Measurements from ENCODE around the gene ASIP.
"Not testable (repeated sequence)": the region's sequence is repeated elsewhere in the genome, so short reads cannot be mapped to it uniquely, and the experiment has no call there.

Gene ASIP

GRCh38 chr20:34233687-34234086 lies 7.5 kb upstream of the ASIP start:
- Histone ChIP-seq H3K27ac (no peak overlapping the region), H3K4me3 (no peak overlapping the region), H4K20me1 (no peaks in the 10 kb centered on the region), H3K4me2 (no peak overlapping the region), H3K9ac (no peak overlapping the region), H3K4me1 (peaks cover 0 to 5% (median 0%) of the 10 kb centered on the region in 10 experiments; a peak in 1 of 20 replicates), H3K9me3 (replicated peaks in 1 of 11) (peaks cover 52 to 65% (median 60%) of the 10 kb centered on the region in 11 experiments), H3K27me3 (no peaks in the 10 kb centered on the region), H3K36me3 (no peaks in the 10 kb centered on the region)
- TF ChIP-seq Cebpa-rat (IDR thresholded peaks at IDR 0.05), result no peak

- no peak overlapping the region for H3K27ac ChIP-seq
- no peak for TF ChIP-seq Cebpa-rat (IDR thresholded peaks at IDR 0.05)
- no peak overlapping the region for H3K4me2 ChIP-seq
- peaks cover 10 to 20% (median 14%) of the 10 kb centered on the region in 10 experiments for H3K4me1 ChIP-seq
- H4K20me1 ChIP-seq, result no peaks in the 10 kb centered on the region
- peaks cover 57 to 69% (median 63%) of the 10 kb centered on the region in 11 experiments for H3K9me3 ChIP-seq (replicated peaks in 1 of 11)
- H3K27me3 ChIP-seq, result no peaks in the 10 kb centered on the region
- no peak overlapping the region for H3K4me3 ChIP-seq
- no peaks in the 10 kb centered on the region for H3K36me3 ChIP-seq
- no peak overlapping the region for H3K9ac ChIP-seq
Measured at GRCh38 chr20:34235875-34236274, 5.3 kb upstream of the ASIP start.

GRCh38 chr20:34237942-34238341 lies 3.3 kb upstream of the ASIP start:
- no peak for TF ChIP-seq Cebpa-rat (IDR thresholded peaks at IDR 0.05)
- H3K4me2 ChIP-seq, result no peak overlapping the region

GRCh38 chr20:34240121-34240520 lies 1.1 kb upstream of the ASIP start:
- Histone ChIP-seq H3K4me1 (peaks cover 21 to 34% (median 30%) of the 10 kb centered on the region in 10 experiments), H3K27ac (peak overlapping the region in 8 of 11 experiments; percentile 41 to 70 (median 56); a peak in 10 of 22 replicates), H3K9ac (no peak overlapping the region), H3K9me3 (replicated peaks in 1 of 11) (peaks cover 32 to 40% (median 38%) of the 10 kb centered on the region in 11 experiments), H3K4me3 (no peak overlapping the region), H3K36me3 (no peaks in the 10 kb centered on the region), H4K20me1 (no peaks in the 10 kb centered on the region), H3K27me3 (no peaks in the 10 kb centered on the region), H3K4me2 (peak overlapping the region; percentile 64 to 85 (median 75))
- no peak for TF ChIP-seq Cebpa-rat (IDR thresholded peaks at IDR 0.05)

More at GRCh38 chr20:34237942-34238341, 3.3 kb upstream of the ASIP start:
- Histone ChIP-seq H3K27me3 (no peaks in the 10 kb centered on the region), H3K9ac (no peak overlapping the region), H3K27ac (no peak overlapping the region), H3K4me1 (peaks cover 21 to 39% (median 30%) of the 10 kb centered on the region in 10 experiments), H3K9me3 (replicated peaks in 1 of 11) (peaks cover 45 to 57% (median 51%) of the 10 kb centered on the region in 11 experiments), H4K20me1 (no peaks in the 10 kb centered on the region), H3K36me3 (no peaks in the 10 kb centered on the region), H3K4me3 (no peak overlapping the region)

DNA sequence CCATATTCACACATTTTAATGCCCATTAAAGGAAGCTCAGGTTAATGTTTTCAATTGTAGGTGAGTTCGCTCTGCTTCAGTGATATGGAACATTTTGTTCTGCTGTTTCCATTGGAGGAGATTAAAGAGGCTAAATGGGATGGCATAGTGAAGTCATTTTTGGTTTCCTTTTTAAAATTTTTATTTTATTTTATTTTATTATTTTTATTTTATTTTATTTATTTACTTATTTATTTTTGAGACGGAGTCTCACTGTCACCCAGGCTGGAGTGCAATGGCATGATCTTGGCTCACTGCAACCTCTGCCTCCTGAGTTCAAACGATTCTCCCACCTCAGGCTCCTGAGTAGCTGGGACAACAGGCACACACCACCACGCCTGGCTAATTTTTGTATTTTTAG lies 792 bp downstream of the ASIP start:
- not testable (repeated sequence) for H4K20me1 ChIP-seq, H3K4me3 ChIP-seq, H3K9ac ChIP-seq, H3K27me3 ChIP-seq, H3K36me3 ChIP-seq
- peak overlapping the region in 10 of 11 experiments; percentile 64 to 85 (median 74); a peak in 15 of 22 replicates for H3K4me2 ChIP-seq
- peaks cover 23 to 53% (median 31%) of the 10 kb centered on the region in 10 experiments for H3K4me1 ChIP-seq
- H3K27ac ChIP-seq, result peak overlapping the region in 5 of 11 experiments; percentile 38 to 70 (median 43); a peak in 9 of 22 replicates
- peaks cover 15 to 24% (median 21%) of the 10 kb centered on the region in 11 experiments for H3K9me3 ChIP-seq (replicated peaks in 1 of 11)

DNA sequence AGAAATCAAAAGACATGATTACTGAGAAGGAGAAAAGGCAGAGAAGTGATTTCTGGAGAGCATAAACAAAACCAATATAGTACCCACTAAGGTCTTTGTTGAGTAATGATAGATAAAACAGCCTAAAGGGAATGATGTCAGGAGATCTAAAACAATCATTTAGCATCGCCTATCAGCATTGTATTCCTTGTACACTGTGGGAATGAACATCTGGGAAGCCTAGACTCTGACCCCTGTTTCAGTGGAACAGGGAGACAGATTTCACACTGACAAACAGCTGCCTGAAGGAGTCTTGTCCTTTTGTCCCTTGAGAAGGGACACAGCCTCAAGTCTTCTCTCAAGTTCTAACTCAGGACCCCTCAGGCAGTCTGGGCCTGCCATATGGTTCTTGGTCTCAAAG lies 1.7 kb downstream of the ASIP start:
- peaks cover 23 to 62% (median 31%) of the 10 kb centered on the region in 10 experiments for H3K4me1 ChIP-seq
- no peak overlapping the region; a peak in 1 of 22 replicates for H3K4me2 ChIP-seq
- peaks cover 6 to 15% (median 12%) of the 10 kb centered on the region in 11 experiments for H3K9me3 ChIP-seq (replicated peaks in 1 of 11)
- H4K20me1 ChIP-seq, result no peaks in the 10 kb centered on the region
- H3K4me3 ChIP-seq, result no peak overlapping the region
- H3K27ac ChIP-seq, result no peak overlapping the region
- no peak for TF ChIP-seq Cebpa-rat (IDR thresholded peaks at IDR 0.05)
- H3K36me3 ChIP-seq, result no peaks in the 10 kb centered on the region
- no peak overlapping the region for H3K9ac ChIP-seq
- no peaks in the 10 kb centered on the region for H3K27me3 ChIP-seq

GRCh38 chr20:34243377-34243776 lies 2.2 kb downstream of the ASIP start:
- H3K27ac ChIP-seq, result no peak overlapping the region
- no peaks in the 10 kb centered on the region for H4K20me1 ChIP-seq
- peaks cover 23 to 67% (median 31%) of the 10 kb centered on the region in 10 experiments for H3K4me1 ChIP-seq
- no peak for TF ChIP-seq Cebpa-rat (IDR thresholded peaks at IDR 0.05)
- H3K36me3 ChIP-seq, result no peaks in the 10 kb centered on the region
- H3K27me3 ChIP-seq, result no peaks in the 10 kb centered on the region
- no peak overlapping the region for H3K4me3 ChIP-seq
- no peak overlapping the region for H3K4me2 ChIP-seq
- no peak overlapping the region for H3K9ac ChIP-seq
- peaks cover 1 to 10% (median 7%) of the 10 kb centered on the region in 11 experiments; a peak in 19 of 22 replicates for H3K9me3 ChIP-seq (replicated peaks in 1 of 11)

GRCh38 chr20:34246126-34246626 lies 5.0 kb downstream of the ASIP start:
- H3K9me3 ChIP-seq (replicated peaks in 1 of 11), result no peaks in the 10 kb centered on the region
- peaks cover 12 to 72% (median 17%) of the 10 kb centered on the region in 10 experiments for H3K4me1 ChIP-seq
- H3K9ac ChIP-seq, result no peak overlapping the region
- no peak overlapping the region for H3K4me3 ChIP-seq
- no peaks in the 10 kb centered on the region for H3K36me3 ChIP-seq
- peak overlapping the region in 2 of 11 experiments; percentile 34 to 47; a peak in 4 of 22 replicates for H3K27ac ChIP-seq
- no peaks in the 10 kb centered on the region for H4K20me1 ChIP-seq
- H3K4me2 ChIP-seq, result peak overlapping the region in 2 of 11 experiments; percentile 58 to 85; a peak in 4 of 22 replicates
- H3K27me3 ChIP-seq, result no peaks in the 10 kb centered on the region
- no peak for TF ChIP-seq Cebpa-rat (IDR thresholded peaks at IDR 0.05)

DNA sequence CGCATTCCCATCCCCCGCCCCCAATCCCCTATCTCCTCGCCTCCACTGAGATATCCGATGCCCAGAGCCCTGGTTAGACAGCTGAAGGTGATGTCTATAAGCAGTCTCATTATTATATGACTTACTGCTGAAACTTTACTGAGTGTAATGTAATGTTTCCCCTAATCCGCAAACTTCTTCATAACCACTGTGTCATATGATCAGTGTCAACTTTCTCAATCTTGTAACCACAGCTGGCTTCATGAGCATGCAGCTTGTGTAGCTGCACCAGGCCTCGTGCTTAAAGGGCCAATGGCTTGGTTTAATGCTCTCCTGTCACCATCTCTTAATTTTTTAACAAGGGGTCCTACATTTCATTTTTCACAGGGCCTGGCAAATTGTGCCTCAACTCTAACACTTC lies 8.1 kb downstream of the ASIP start:
- H3K4me2 ChIP-seq, result peak overlapping the region in 4 of 11 experiments; percentile 13 to 85 (median 54); a peak in 6 of 22 replicates
- H3K4me1 ChIP-seq, result peaks cover 0 to 57% (median 5%) of the 10 kb centered on the region in 10 experiments; a peak in 9 of 20 replicates
- H3K27me3 ChIP-seq, result no peaks in the 10 kb centered on the region
- H3K27ac ChIP-seq, result peak overlapping the region in 5 of 11 experiments; percentile 24 to 64 (median 54); a peak in 10 of 22 replicates
- TF ChIP-seq Cebpa-rat (IDR thresholded peaks at IDR 0.05), result no peak
- H3K9me3 ChIP-seq (replicated peaks in 1 of 11), result no peaks in the 10 kb centered on the region
- H3K36me3 ChIP-seq, result no peaks in the 10 kb centered on the region
- H4K20me1 ChIP-seq, result no peaks in the 10 kb centered on the region
- peak overlapping the region in 2 of 11 experiments; percentile 26 to 43; a peak in 3 of 22 replicates for H3K9ac ChIP-seq
- H3K4me3 ChIP-seq, result no peak overlapping the region

Measured in BLaER1 treated with 17β-estradiol and CSF1 and Interleukin-3, amounts not matched to agents 10 nM and 100 nM (cell line).